ENCODE data around the gene GABRG3. TPM values are rescaled to one million over a fixed set of nuclear protein-coding genes. Genes with fewer than 3 reads are reported as not detected.

GABRG3 gene
- total RNA-seq, 1 experiment from 2014 or later: 0.15 TPM

DNA sequence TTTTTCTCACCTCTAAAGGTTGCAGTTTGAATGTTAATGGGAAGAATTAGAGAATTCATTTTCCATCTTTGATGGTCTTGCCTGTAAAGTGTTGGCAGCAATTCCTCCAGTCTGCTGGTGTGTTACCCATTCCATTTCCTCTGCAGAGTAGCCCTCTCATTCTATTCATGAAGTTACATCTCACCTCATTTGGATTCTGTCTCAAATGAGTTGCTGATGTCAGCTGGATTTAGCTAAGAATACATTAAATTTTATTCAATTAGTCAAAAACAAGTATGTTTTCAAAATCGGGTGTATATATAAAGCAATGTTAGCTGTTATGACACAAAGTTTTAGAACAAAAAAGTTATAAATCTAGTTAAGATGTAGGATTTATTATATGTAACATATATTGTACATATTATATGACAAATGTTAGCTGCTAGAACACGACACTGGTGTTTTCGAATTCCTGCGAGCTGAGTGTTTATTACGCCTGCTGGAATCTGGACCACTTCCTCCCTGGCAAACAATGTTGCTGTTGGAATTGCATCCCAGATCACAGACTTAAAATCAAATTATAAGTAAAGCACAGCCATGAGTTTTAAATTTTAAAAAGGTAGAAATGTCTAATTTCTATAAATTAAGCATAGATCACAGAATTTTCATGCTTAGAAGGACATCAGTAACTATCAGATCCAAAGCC, 611.9 kb downstream of the GABRG3 start:
- Histone ChIP-seq H3K9me3 (ENCODE audit: control insufficient read depth, low read depth, low read length) (no peaks in the 10 kb centered on the region), H2AK5ac (ENCODE audit: insufficient read length, low read length) (no peak overlapping the region), H2BK12ac (ENCODE audit: insufficient read length, low read depth, low read length) (no peak overlapping the region), H2BK120ac (ENCODE audit: low read depth, low read length, poor library complexity, severe bottlenecking) (no peak overlapping the region), H4K5ac (ENCODE audit: insufficient read length, low read depth, low read length) (no peak overlapping the region), H2AFZ (ENCODE audit: low read length) (no peak overlapping the region), H2BK20ac (ENCODE audit: low read depth, low read length, poor library complexity, severe bottlenecking) (no peak overlapping the region), H4K8ac (replicated peaks; ENCODE audit: insufficient read length, low read depth, low read length) (no peak overlapping the region), H3K23ac (ENCODE audit: insufficient read length, low read depth, low read length) (no peak overlapping the region), H4K20me1 (ENCODE audit: control insufficient read depth, insufficient read depth, insufficient read length) (no peaks in the 10 kb centered on the region), H3K23me2 (ENCODE audit: insufficient read length, low read depth, low read length, poor library complexity, severe bottlenecking) (no peaks in the 10 kb centered on the region), H3T11ph (ENCODE audit: low read length) (no peak overlapping the region), H3K4me1 (ENCODE audit: insufficient read depth, low read length) (no peaks in the 10 kb centered on the region), H3K27ac (ENCODE audit: insufficient read length, low read depth, low read length) (no peak overlapping the region), H3K9ac (ENCODE audit: extremely low read depth, insufficient read length, low read length) (no peak overlapping the region), H3K56ac (ENCODE audit: insufficient read length, low read depth, low read length) (no peak overlapping the region), H3K4me2 (ENCODE audit: insufficient read depth, insufficient read length, low read length) (no peak overlapping the region), H4K91ac (ENCODE audit: insufficient read length, low read depth, low read length) (no peak overlapping the region), H3K79me2 (ENCODE audit: insufficient read depth, low read length) (no peaks in the 10 kb centered on the region), H3K14ac (ENCODE audit: insufficient read depth, low read length) (no peak overlapping the region), H2BK5ac (ENCODE audit: insufficient read length, low read length) (no peak overlapping the region), H3K79me1 (ENCODE audit: insufficient read depth, low read depth, low read length, poor library complexity, severe bottlenecking) (no peaks in the 10 kb centered on the region), H3K27me3 (ENCODE audit: insufficient read depth, low read length) (no peaks in the 10 kb centered on the region), H2BK15ac (ENCODE audit: low read depth, low read length) (no peak overlapping the region), H3K18ac (ENCODE audit: insufficient read length, low read depth, low read length) (no peak overlapping the region), H3K4ac (ENCODE audit: low read depth, low read length) (no peak overlapping the region)
- no CpG with 5 or more reads among the region's 5 CpGs for WGBS (ENCODE audit: extremely low coverage, insufficient read length, low lambda C conversion rate)
- peaks cover 6% of the 10 kb centered on the region for H3K27me3 Mint-ChIP-seq (ENCODE audit: low read depth)
- H3K9me3 Mint-ChIP-seq: peaks cover 0 to 5% of the 10 kb centered on the region in 2 experiments; a peak in 2 of 5 replicates
- no peak overlapping the region for H3K27ac Mint-ChIP-seq
- no peak for DNase-seq
- H3K4me3 Mint-ChIP-seq: no peak overlapping the region
- H3K4me1 Mint-ChIP-seq: peaks cover 6% of the 10 kb centered on the region in 2 experiments
- no peaks in the 10 kb centered on the region; a peak in 1 of 7 replicates for H3K36me3 Mint-ChIP-seq (ENCODE audit: insufficient read depth in 1 of 3, low read depth in 3 of 3)
- TF ChIP-seq, protein P1, sequence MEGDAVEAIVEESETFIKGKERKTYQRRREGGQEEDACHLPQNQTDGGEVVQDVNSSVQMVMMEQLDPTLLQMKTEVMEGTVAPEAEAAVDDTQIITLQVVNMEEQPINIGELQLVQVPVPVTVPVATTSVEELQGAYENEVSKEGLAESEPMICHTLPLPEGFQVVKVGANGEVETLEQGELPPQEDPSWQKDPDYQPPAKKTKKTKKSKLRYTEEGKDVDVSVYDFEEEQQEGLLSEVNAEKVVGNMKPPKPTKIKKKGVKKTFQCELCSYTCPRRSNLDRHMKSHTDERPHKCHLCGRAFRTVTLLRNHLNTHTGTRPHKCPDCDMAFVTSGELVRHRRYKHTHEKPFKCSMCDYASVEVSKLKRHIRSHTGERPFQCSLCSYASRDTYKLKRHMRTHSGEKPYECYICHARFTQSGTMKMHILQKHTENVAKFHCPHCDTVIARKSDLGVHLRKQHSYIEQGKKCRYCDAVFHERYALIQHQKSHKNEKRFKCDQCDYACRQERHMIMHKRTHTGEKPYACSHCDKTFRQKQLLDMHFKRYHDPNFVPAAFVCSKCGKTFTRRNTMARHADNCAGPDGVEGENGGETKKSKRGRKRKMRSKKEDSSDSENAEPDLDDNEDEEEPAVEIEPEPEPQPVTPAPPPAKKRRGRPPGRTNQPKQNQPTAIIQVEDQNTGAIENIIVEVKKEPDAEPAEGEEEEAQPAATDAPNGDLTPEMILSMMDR (conservative IDR thresholded peaks at IDR 0.05): no peak
